DND-41 (cell line): ENCODE measurements around the gene DQX1.

Experiments
- ATAC-seq: fragments of 200-7000 bp; cut with Tn5 transposase; 3 replicates; pipeline ENCODE4 v1.9.1; 2021; ENCODE audit warnings: low read depth; ENCODE audit not compliant: insufficient read depth
- DNase-seq: peaks from one replicate; pipeline ENCODE4 v3.0.0-alpha.2; 2020
- H2AFZ ChIP-seq: 2 replicates; pipeline ENCODE4 v1.6.0; 2012; ENCODE audit warnings: low read depth, low read length
- H3K27ac ChIP-seq: 2 replicates; pipeline ENCODE4 v1.5.1; 2012; ENCODE audit warnings: low read length, inconsistent platforms
- H3K27me3 ChIP-seq: fragments of 200-600 bp; sonication (generic); 2 replicates; pipeline ENCODE4 v1.6.0; 2012; ENCODE audit warnings: low read length, mild to moderate bottlenecking, inconsistent platforms; ENCODE audit not compliant: insufficient read depth, poor library complexity
- H3K36me3 ChIP-seq: 2 replicates; pipeline ENCODE4 v1.5.1; 2012; ENCODE audit warnings: low read length, inconsistent platforms; ENCODE audit not compliant: insufficient read depth
- H3K4me1 ChIP-seq: 2 replicates; pipeline ENCODE4 v1.5.1; 2012; ENCODE audit warnings: mild to moderate bottlenecking, low read length; ENCODE audit not compliant: insufficient read depth
- H3K4me2 ChIP-seq: 2 replicates; pipeline ENCODE4 v1.6.0; 2012; ENCODE audit warnings: mild to moderate bottlenecking, moderate library complexity, low read length, inconsistent platforms; ENCODE audit not compliant: insufficient read depth
- H3K4me3 ChIP-seq, 2 experiments: fragments of 200-600 bp in 1 of 2; shearing (Covaris generic) in 1 of 2; 2 replicates each; pipeline ENCODE4 v1.5.1; 2012 to 2016; ENCODE audit warnings: inconsistent platforms in 2 of 2, low read length in 2 of 2, mild to moderate bottlenecking in 2 of 2, low read depth in 1 of 2, moderate library complexity in 1 of 2
- H3K79me2 ChIP-seq: 2 replicates; pipeline ENCODE4 v1.6.0; 2012; ENCODE audit warnings: low read length, inconsistent platforms; ENCODE audit not compliant: insufficient read depth
- H3K9ac ChIP-seq: 2 replicates; pipeline ENCODE4 v1.6.0; 2012; ENCODE audit warnings: low read depth, mild to moderate bottlenecking, inconsistent platforms, low read length, moderate library complexity
- H3K9me3 ChIP-seq: 2 replicates; pipeline ENCODE4 v1.5.1; 2012; ENCODE audit warnings: low read length, moderate library complexity, mild to moderate bottlenecking, inconsistent platforms; ENCODE audit not compliant: insufficient read depth, severe bottlenecking
- H4K20me1 ChIP-seq: 2 replicates; pipeline ENCODE4 v1.6.0; 2012; ENCODE audit warnings: low read length; ENCODE audit not compliant: insufficient read depth
- CTCF ChIP-seq: IDR thresholded peaks from 2 replicates; pipeline ENCODE4 v1.5.1; 2012; ENCODE audit warnings: borderline replicate concordance, low read length, moderate library complexity, mild to moderate bottlenecking; ENCODE audit not compliant: poor library complexity, severe bottlenecking; ENCODE audit errors: extremely low read depth
- EZH2 ChIP-seq: IDR thresholded peaks from 3 replicates; pipeline ENCODE4 v1.6.1; 2012; ENCODE audit warnings: borderline replicate concordance, low read depth, mild to moderate bottlenecking, moderate library complexity, low read length, inconsistent platforms; ENCODE audit not compliant: severe bottlenecking

DQX1 gene

GRCh38 chr2:74525717-74526648 lies at the start of gene DQX1:
DQX1 (minus strand) TSS chr2:74526231; CDS start chr2:74525729, 502 bp downstream.
- H3K27ac ChIP-seq = no peak within 1 kb of the TSS
- ATAC-seq (no peak), DNase-seq (peak; percentile 31)
- peaks cover 15% of the 10 kb centered on the region; the same call in 1 of the 2 replicates for H4K20me1 ChIP-seq
- peaks cover 41% of the 10 kb centered on the region for H3K36me3 ChIP-seq
- no peak within 1 kb of the TSS for H2AFZ ChIP-seq
- no peak within 1 kb of the TSS for H3K9ac ChIP-seq
- H3K4me2 ChIP-seq = peak within 1 kb of the TSS; percentile 87; the same call in 1 of the 2 replicates
- no peak within 1 kb of the TSS for H3K4me3 ChIP-seq
- peaks cover 27% of the 10 kb centered on the region for H3K4me1 ChIP-seq
- no peaks in the 10 kb centered on the region for H3K27me3 ChIP-seq
- TF ChIP-seq CTCF (no peak), EZH2 (no peak)
- H3K9me3 ChIP-seq = no peaks in the 10 kb centered on the region
- H3K79me2 ChIP-seq = peaks cover 35% of the 10 kb centered on the region

GRCh38 chr2:74575320-74575719 lies 49.3 kb upstream of the DQX1 start:
- ATAC-seq (no peak), DNase-seq (no peak)
- Histone ChIP-seq H3K4me2 (no peak overlapping the region), H2AFZ (0 out of 2 replicates have a peak overlapping the region, but pooled peaks have one; percentile 2), H3K27me3 (no peaks in the 10 kb centered on the region), H4K20me1 (no peaks in the 10 kb centered on the region), H3K9ac (no peak overlapping the region), H3K9me3 (no peaks in the 10 kb centered on the region), H3K79me2 (no peaks in the 10 kb centered on the region), H3K4me3 (no peak overlapping the region), H3K36me3 (no peaks in the 10 kb centered on the region), H3K27ac (no peak overlapping the region), H3K4me1 (peaks cover 16% of the 10 kb centered on the region)
- no peak for TF ChIP-seq CTCF
- TF ChIP-seq EZH2 = no peak

- peak; percentile 98 for ATAC-seq
- Histone ChIP-seq H3K4me3 (peak overlapping the region in 1 of 2 experiments; percentile 25; a peak in 1 of 4 replicates), H3K4me1 (peaks cover 16% of the 10 kb centered on the region), H3K4me2 (peak overlapping the region; percentile 53), H2AFZ (peak overlapping the region; percentile 71), H4K20me1 (no peaks in the 10 kb centered on the region), H3K27me3 (no peaks in the 10 kb centered on the region), H3K9me3 (no peaks in the 10 kb centered on the region), H3K27ac (peak overlapping the region; percentile 63), H3K9ac (no peak overlapping the region), H3K79me2 (no peaks in the 10 kb centered on the region), H3K36me3 (no peaks in the 10 kb centered on the region)
- TF ChIP-seq EZH2 (no peak), CTCF (no peak)
- peak; percentile 67 for DNase-seq
These were observed 47.9 kb upstream of the DQX1 start for GRCh38 chr2:74573747-74574562.
